ENCODE measurements around the gene AGXT2. TPM values are rescaled to one million over a fixed set of nuclear protein-coding genes. Genes with fewer than 3 reads are reported as not detected.

AGXT2 gene, protein sequence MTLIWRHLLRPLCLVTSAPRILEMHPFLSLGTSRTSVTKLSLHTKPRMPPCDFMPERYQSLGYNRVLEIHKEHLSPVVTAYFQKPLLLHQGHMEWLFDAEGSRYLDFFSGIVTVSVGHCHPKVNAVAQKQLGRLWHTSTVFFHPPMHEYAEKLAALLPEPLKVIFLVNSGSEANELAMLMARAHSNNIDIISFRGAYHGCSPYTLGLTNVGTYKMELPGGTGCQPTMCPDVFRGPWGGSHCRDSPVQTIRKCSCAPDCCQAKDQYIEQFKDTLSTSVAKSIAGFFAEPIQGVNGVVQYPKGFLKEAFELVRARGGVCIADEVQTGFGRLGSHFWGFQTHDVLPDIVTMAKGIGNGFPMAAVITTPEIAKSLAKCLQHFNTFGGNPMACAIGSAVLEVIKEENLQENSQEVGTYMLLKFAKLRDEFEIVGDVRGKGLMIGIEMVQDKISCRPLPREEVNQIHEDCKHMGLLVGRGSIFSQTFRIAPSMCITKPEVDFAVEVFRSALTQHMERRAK
- not detected in 2 replicates for total RNA-seq

DNA sequence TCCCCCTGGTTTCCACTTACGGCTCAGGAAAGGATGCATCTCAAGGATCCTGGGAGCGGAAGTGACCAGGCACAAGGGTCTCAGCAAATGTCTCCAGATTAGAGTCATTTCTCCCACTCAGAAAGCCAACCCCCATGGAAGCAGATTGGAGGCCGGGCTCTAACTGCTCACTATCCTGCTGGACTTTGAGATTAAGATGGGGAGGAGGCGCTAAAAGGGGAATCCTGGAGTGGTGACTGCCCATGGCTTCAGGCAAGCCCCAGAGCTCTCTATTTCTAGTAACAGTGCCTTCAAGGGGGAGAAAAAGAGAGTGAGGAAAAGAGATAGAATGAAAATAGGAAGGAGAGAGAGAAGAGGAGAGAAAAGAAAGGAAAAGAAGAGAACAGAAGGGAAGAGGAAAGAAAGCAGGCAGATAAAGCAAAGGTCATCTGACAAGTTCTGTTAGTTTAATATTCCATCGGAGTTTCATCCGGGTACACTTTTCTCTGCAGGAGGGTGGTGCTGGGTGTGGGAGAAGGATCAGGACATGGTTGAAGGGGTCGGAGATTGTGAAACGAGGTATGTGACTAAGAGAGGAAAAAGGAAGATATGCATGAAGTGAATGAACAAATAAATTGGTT lies at the start of gene AGXT2:
AGXT2 (minus strand) TSS at position 165 of the 620 bp plus-strand sequence; CDS start at position 108, 57 bp downstream.

Other genes starting within 250 kb of the AGXT2 start
- under 0.01 TPM in 1 of 2 replicates, not detected in the other for gene TTC23L, start 208.8 kb downstream of the AGXT2 start, total RNA-seq
- 15.2 and 28.2 TPM in 2 replicates for gene RAD1, start 132.4 kb downstream of the AGXT2 start, total RNA-seq
- 15.5 and 29.2 TPM in 2 replicates for gene BRIX1, start 132.2 kb downstream of the AGXT2 start, total RNA-seq
- 16.7 and 17.2 TPM in 2 replicates for gene DNAJC21, start 118.4 kb downstream of the AGXT2 start, total RNA-seq
- gene PRLR, start 182.5 kb upstream of the AGXT2 start, total RNA-seq = under 0.01 and 2.4 TPM in 2 replicates

Measured in pericardium fibroblast (primary cell).